HepG2 (cell line): ENCODE measurements around the gene SRC. TPM values are rescaled to one million over a fixed set of nuclear protein-coding genes. Genes with fewer than 3 reads are reported as not detected.

Source experiments
- ETV6 ChIP-seq: sonication (generic); formaldehyde crosslinking; conservative IDR thresholded peaks from 2 replicates; pipeline ENCODE4 v1.4.0; 2020; ENCODE audit warnings: missing genetic modification reagents
- FLYWCH1 ChIP-seq: sonication (generic); formaldehyde crosslinking; IDR thresholded peaks from 2 replicates; pipeline ENCODE4 v1.8.1; 2023; ENCODE audit warnings: mild to moderate bottlenecking, missing genetic modification reagents
- HIVEP1 ChIP-seq: sonication (generic); formaldehyde crosslinking; IDR thresholded peaks from 2 replicates; pipeline ENCODE4 v1.4.0; 2020; ENCODE audit warnings: mild to moderate bottlenecking, missing genetic modification reagents
- REXO4 ChIP-seq: sonication (generic); formaldehyde crosslinking; IDR thresholded peaks from 2 replicates; pipeline ENCODE4 v1.8.0; 2022; ENCODE audit warnings: missing genetic modification reagents, mild to moderate bottlenecking, borderline replicate concordance
- SNAI1 ChIP-seq: sonication (generic); formaldehyde crosslinking; IDR thresholded peaks from 2 replicates; pipeline ENCODE4 v1.5.0; 2020; ENCODE audit warnings: mild to moderate bottlenecking, missing genetic modification reagents, borderline replicate concordance
- SOX5 ChIP-seq: IDR thresholded peaks from 2 replicates; pipeline ENCODE4 v1.6.1; 2016; ENCODE audit warnings: borderline replicate concordance
- TBP ChIP-seq: sonication (generic); formaldehyde crosslinking; IDR thresholded peaks from 2 replicates; pipeline ENCODE4 v1.5.0; 2020; ENCODE audit warnings: missing genetic modification reagents
- TBX3 ChIP-seq: fragments of 450-650 bp; IDR thresholded peaks from 2 replicates; pipeline ENCODE4 v1.6.1; 2017; ENCODE audit warnings: antibody characterized with exemption, mild to moderate bottlenecking, inconsistent platforms, borderline replicate concordance
- ZBTB21 ChIP-seq: sonication (generic); formaldehyde crosslinking; IDR thresholded peaks from 2 replicates; pipeline ENCODE4 v1.4.0; 2020; ENCODE audit warnings: missing genetic modification reagents
- ZFAT ChIP-seq: sonication (generic); formaldehyde crosslinking; conservative IDR thresholded peaks from 2 replicates; pipeline ENCODE4 v1.8.1; 2023; ENCODE audit warnings: missing genetic modification reagents, inconsistent platforms
- ZNF329 ChIP-seq: sonication (generic); formaldehyde crosslinking; IDR thresholded peaks from 2 replicates; pipeline ENCODE4 v1.9.0; 2021; ENCODE audit warnings: low read depth, mild to moderate bottlenecking, missing genetic modification reagents
- ZNF781 ChIP-seq: sonication (generic); formaldehyde crosslinking; IDR thresholded peaks from 2 replicates; pipeline ENCODE4 v1.5.1; 2020; ENCODE audit warnings: borderline replicate concordance, mild to moderate bottlenecking, missing genetic modification reagents; ENCODE audit errors: not compliant biosample characterization
- ZSCAN12 ChIP-seq: sonication (generic); formaldehyde crosslinking; IDR thresholded peaks from 2 replicates; pipeline ENCODE4 v1.9.0; 2021; ENCODE audit warnings: mild to moderate bottlenecking, missing genetic modification reagents
- polyA plus RNA-seq, 8 experiments: library from polyadenylated mRNA; depleted of rRNA in 3 of 8; stranded (reverse) in 7 of 8; unstranded in 1 of 8; fragments of >200 nt; fragmentation: Illumina TruSeq in 4 of 8; extraction: Trizol in 4 of 8; gene quantifications; 2 replicates each; pipeline versions ENCODE4 v1.2.1 to v1.2.3, GENCODE V29; 2011 to 2016; ENCODE audit warnings: low read depth in 4 of 8, missing spikeins in 1 of 8, mixed read lengths in 1 of 8; ENCODE audit not compliant: insufficient read depth in 1 of 8
- total RNA-seq, 5 experiments: library from RNA; depleted of rRNA; stranded (reverse); fragments of >200 nt; fragmentation: Illumina TruSeq; extraction: Trizol; gene quantifications; 2 replicates each; pipeline ENCODE4 v1.2.3, GENCODE V29; 2016; ENCODE audit warnings: low read depth in 1 of 5
- TF ChIP-seq, protein P1 (sequence below): sonication (generic); formaldehyde crosslinking; IDR thresholded peaks from 2 replicates; pipeline ENCODE4 v1.5.0; 2020; ENCODE audit warnings: mild to moderate bottlenecking, missing genetic modification reagents, borderline replicate concordance
- TF ChIP-seq, protein P2 (sequence below), 2 experiments: sonication (generic) in 1 of 2; formaldehyde crosslinking in 1 of 2; IDR thresholded peaks; 2 replicates each; pipeline versions ENCODE4 v1.4.0 to v1.6.1; 2018 to 2020; ENCODE audit warnings: missing genetic modification reagents in 2 of 2, borderline replicate concordance in 1 of 2, low read depth in 1 of 2, mild to moderate bottlenecking in 1 of 2, missing biosample characterization in 1 of 2
- TF ChIP-seq, protein P3 (sequence below): sonication (generic); formaldehyde crosslinking; IDR thresholded peaks from 2 replicates; pipeline ENCODE4 v1.5.0; 2020; ENCODE audit warnings: mild to moderate bottlenecking, missing genetic modification reagents

SRC gene
- total and polyA plus RNA-seq, 2 of the 13 experiments (the other 11 are each of a cell fraction or from before 2014, with no cell fraction given), result 54.7 to 192 TPM

DNA sequence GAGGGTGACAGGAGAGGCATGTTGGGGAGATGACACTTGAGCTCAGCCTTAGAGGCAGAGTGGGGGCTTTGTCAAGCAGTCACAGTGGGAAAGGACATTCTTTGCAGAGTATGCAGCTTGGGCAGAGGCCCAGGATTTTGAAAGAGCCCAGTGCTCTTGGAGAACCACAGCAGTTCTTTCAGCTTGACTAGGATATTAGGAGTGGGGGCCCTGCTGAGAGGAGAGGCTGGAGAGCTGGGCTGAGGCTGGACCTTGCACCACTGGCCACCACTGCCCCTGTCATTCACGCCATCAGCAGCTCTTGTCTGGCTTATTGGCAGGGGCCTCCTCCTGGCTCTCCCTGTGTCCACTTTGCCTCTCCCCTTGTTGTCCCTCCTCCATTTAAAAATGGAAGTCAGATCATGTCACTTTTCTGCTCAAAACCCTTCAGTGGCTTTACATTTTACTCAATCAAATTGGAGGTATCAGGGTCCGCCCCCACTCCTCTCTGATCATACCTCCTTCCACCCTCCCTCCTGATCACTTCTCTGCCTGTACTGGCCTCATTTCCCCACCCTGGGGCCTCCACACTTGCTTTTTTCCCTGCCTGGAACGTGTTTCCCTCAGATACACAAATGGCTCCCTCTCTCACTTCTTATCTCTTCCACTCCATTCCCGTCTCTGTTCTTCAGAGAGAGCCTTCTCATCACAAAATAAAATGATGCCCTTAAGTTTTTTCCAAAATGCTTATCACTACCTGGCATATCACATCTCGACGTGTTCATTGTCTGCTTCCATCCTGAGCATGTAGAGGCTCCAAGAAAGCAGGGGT, 46.0 kb upstream of the SRC start (continued):
- TF ChIP-seq, protein P1, sequence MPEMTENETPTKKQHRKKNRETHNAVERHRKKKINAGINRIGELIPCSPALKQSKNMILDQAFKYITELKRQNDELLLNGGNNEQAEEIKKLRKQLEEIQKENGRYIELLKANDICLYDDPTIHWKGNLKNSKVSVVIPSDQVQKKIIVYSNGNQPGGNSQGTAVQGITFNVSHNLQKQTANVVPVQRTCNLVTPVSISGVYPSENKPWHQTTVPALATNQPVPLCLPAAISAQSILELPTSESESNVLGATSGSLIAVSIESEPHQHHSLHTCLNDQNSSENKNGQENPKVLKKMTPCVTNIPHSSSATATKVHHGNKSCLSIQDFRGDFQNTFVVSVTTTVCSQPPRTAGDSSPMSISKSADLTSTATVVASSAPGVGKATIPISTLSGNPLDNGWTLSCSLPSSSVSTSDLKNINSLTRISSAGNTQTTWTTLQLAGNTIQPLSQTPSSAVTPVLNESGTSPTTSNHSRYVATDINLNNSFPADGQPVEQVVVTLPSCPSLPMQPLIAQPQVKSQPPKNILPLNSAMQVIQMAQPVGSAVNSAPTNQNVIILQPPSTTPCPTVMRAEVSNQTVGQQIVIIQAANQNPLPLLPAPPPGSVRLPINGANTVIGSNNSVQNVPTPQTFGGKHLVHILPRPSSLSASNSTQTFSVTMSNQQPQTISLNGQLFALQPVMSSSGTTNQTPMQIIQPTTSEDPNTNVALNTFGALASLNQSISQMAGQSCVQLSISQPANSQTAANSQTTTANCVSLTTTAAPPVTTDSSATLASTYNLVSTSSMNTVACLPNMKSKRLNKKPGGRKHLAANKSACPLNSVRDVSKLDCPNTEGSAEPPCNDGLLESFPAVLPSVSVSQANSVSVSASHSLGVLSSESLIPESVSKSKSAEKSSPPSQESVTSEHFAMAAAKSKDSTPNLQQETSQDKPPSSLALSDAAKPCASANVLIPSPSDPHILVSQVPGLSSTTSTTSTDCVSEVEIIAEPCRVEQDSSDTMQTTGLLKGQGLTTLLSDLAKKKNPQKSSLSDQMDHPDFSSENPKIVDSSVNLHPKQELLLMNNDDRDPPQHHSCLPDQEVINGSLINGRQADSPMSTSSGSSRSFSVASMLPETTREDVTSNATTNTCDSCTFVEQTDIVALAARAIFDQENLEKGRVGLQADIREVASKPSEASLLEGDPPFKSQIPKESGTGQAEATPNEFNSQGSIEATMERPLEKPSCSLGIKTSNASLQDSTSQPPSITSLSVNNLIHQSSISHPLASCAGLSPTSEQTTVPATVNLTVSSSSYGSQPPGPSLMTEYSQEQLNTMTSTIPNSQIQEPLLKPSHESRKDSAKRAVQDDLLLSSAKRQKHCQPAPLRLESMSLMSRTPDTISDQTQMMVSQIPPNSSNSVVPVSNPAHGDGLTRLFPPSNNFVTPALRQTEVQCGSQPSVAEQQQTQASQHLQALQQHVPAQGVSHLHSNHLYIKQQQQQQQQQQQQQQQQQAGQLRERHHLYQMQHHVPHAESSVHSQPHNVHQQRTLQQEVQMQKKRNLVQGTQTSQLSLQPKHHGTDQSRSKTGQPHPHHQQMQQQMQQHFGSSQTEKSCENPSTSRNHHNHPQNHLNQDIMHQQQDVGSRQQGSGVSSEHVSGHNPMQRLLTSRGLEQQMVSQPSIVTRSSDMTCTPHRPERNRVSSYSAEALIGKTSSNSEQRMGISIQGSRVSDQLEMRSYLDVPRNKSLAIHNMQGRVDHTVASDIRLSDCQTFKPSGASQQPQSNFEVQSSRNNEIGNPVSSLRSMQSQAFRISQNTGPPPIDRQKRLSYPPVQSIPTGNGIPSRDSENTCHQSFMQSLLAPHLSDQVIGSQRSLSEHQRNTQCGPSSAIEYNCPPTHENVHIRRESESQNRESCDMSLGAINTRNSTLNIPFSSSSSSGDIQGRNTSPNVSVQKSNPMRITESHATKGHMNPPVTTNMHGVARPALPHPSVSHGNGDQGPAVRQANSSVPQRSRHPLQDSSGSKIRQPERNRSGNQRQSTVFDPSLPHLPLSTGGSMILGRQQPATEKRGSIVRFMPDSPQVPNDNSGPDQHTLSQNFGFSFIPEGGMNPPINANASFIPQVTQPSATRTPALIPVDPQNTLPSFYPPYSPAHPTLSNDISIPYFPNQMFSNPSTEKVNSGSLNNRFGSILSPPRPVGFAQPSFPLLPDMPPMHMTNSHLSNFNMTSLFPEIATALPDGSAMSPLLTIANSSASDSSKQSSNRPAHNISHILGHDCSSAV, result no peak
- TF ChIP-seq SNAI1 (CRISPR knock-in tag) (no peak), TBX3 (no peak), REXO4 (CRISPR knock-in tag) (no peak), FLYWCH1 (no peak), ZFAT (CRISPR knock-in tag) (no peak), ZNF329 (CRISPR knock-in tag) (no peak), SOX5 (0 out of 2 replicates have a peak, but pooled peaks have one; percentile 9), ETV6 (CRISPR knock-in tag) (no peak), ZBTB21 (no peak), ZSCAN12 (CRISPR knock-in tag) (no peak), ZNF781 (CRISPR knock-in tag) (no peak), TBP (CRISPR knock-in tag) (no peak), HIVEP1 (CRISPR knock-in tag) (no peak)
- TF ChIP-seq, protein P2, sequence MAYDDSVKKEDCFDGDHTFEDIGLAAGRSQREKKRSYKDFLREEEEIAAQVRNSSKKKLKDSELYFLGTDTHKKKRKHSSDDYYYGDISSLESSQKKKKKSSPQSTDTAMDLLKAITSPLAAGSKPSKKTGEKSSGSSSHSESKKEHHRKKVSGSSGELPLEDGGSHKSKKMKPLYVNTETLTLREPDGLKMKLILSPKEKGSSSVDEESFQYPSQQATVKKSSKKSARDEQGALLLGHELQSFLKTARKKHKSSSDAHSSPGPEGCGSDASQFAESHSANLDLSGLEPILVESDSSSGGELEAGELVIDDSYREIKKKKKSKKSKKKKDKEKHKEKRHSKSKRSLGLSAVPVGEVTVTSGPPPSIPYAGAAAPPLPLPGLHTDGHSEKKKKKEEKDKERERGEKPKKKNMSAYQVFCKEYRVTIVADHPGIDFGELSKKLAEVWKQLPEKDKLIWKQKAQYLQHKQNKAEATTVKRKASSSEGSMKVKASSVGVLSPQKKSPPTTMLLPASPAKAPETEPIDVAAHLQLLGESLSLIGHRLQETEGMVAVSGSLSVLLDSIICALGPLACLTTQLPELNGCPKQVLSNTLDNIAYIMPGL (CRISPR knock-in tag; IDR thresholded peaks at IDR 0.05; ENCODE audit: borderline replicate concordance in 1 of 2, low read depth in 1 of 2), result no peak
- TF ChIP-seq, protein P3, sequence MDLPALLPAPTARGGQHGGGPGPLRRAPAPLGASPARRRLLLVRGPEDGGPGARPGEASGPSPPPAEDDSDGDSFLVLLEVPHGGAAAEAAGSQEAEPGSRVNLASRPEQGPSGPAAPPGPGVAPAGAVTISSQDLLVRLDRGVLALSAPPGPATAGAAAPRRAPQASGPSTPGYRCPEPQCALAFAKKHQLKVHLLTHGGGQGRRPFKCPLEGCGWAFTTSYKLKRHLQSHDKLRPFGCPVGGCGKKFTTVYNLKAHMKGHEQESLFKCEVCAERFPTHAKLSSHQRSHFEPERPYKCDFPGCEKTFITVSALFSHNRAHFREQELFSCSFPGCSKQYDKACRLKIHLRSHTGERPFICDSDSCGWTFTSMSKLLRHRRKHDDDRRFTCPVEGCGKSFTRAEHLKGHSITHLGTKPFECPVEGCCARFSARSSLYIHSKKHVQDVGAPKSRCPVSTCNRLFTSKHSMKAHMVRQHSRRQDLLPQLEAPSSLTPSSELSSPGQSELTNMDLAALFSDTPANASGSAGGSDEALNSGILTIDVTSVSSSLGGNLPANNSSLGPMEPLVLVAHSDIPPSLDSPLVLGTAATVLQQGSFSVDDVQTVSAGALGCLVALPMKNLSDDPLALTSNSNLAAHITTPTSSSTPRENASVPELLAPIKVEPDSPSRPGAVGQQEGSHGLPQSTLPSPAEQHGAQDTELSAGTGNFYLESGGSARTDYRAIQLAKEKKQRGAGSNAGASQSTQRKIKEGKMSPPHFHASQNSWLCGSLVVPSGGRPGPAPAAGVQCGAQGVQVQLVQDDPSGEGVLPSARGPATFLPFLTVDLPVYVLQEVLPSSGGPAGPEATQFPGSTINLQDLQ (CRISPR knock-in tag), result no peak
